Endodermal cell (in vitro differentiated cells): Measurements from ENCODE around the gene FAM24B. TPM values are rescaled to one million over a fixed set of nuclear protein-coding genes. Genes with fewer than 3 reads are reported as not detected.
A peak's percentile ranks its signal among the peaks of the same experiment; 100 is the strongest.

Source experiments
- DNase-seq: peaks from one replicate; pipeline ENCODE4 v3.0.0-alpha.2; 2017
- H3K27ac ChIP-seq: 2 replicates; pipeline ENCODE4 v1.5.1; 2013; ENCODE audit warnings: mild to moderate bottlenecking, low read depth, low read length, moderate library complexity
- H3K27me3 ChIP-seq: 2 replicates; pipeline ENCODE4 v1.6.1; 2013; ENCODE audit warnings: mild to moderate bottlenecking, low read length, moderate library complexity; ENCODE audit not compliant: insufficient read depth, control insufficient read depth, poor library complexity, severe bottlenecking
- H3K36me3 ChIP-seq: 2 replicates; pipeline ENCODE4 v1.7.0; 2013; ENCODE audit warnings: mild to moderate bottlenecking, low read length, moderate library complexity; ENCODE audit not compliant: control insufficient read depth, insufficient read depth
- H3K4me1 ChIP-seq: one replicate; pipeline ENCODE4 v1.7.0; 2013; ENCODE audit warnings: low read length; ENCODE audit not compliant: control insufficient read depth, insufficient read depth
- H3K4me3 ChIP-seq: 2 replicates; pipeline ENCODE4 v1.5.1; 2013; ENCODE audit warnings: mild to moderate bottlenecking, low read length, moderate library complexity
- H3K9ac ChIP-seq: 2 replicates; pipeline ENCODE4 v1.6.1; 2013; ENCODE audit warnings: mild to moderate bottlenecking, low read length, moderate library complexity; ENCODE audit not compliant: poor library complexity, severe bottlenecking; ENCODE audit errors: extremely low read depth
- H3K9me3 ChIP-seq: 2 replicates; pipeline ENCODE4 v1.6.1; 2013; ENCODE audit warnings: mild to moderate bottlenecking, low read length, moderate library complexity; ENCODE audit not compliant: control insufficient read depth
- H3K27ac Mint-ChIP-seq: 2 replicates; pipeline ENCODE4 v1.8.0; 2020; ENCODE audit warnings: mixed read lengths
- H3K27me3 Mint-ChIP-seq: 2 replicates; pipeline ENCODE4 v1.8.0; 2021; ENCODE audit warnings: mild to moderate bottlenecking, mixed read lengths; ENCODE audit not compliant: insufficient read depth
- H3K36me3 Mint-ChIP-seq: 2 replicates; pipeline ENCODE4 v1.8.0; 2020; ENCODE audit warnings: low read depth, mixed read lengths
- H3K4me1 Mint-ChIP-seq: 2 replicates; pipeline ENCODE4 v1.8.0; 2020; ENCODE audit warnings: mixed read lengths
- H3K4me3 Mint-ChIP-seq: 2 replicates; pipeline ENCODE4 v1.8.0; 2020; ENCODE audit warnings: mild to moderate bottlenecking, moderate library complexity, mixed read lengths
- H3K9me3 Mint-ChIP-seq: 2 replicates; pipeline ENCODE4 v1.8.0; 2020; ENCODE audit warnings: mild to moderate bottlenecking, mixed read lengths
- CTCF ChIP-seq: fragments of 200-600 bp; sonication (generic); conservative IDR thresholded peaks from 2 replicates; pipeline ENCODE4 v1.5.0; 2021; ENCODE audit warnings: antibody characterized with exemption, mild to moderate bottlenecking
- WGBS, 2 experiments: methylation state at CpG; one replicate each; pipeline versions ENCODE4 v1.1.5 to v1.1.7; 2013; ENCODE audit warnings: missing lambda C conversion rate in 2 of 2, mixed read lengths in 1 of 2; ENCODE audit not compliant: insufficient coverage in 1 of 2, insufficient read length in 1 of 2; 5-methylcytosine and 5-hydroxymethylcytosine counted together
- total RNA-seq, 2 donors: library from RNA; stranded (reverse); fragmentation: NEBNext Ultra II Directional in 1 of 2; extraction: Animal tissue kit (Norgen Biotek cat#: 25700) in 1 of 2; gene quantifications; 2 replicates in 1 of 2; 3 replicates in 1 of 2; pipeline ENCODE4 v1.2.1, GENCODE V29; 2021

FAM24B gene
- total RNA-seq, 2 donors from 2014 or later, result 2.9 TPM; not detected in 1

GRCh38 chr10:122853665-122854313, 25.6 kb downstream of the FAM24B start:
- no peaks in the 10 kb centered on the region for H3K36me3 ChIP-seq
- Mint-ChIP-seq H3K9me3 (no peaks in the 10 kb centered on the region), H3K27me3 (no peaks in the 10 kb centered on the region), H3K4me1 (peaks cover 37% of the 10 kb centered on the region), H3K36me3 (peaks cover under 1% of the 10 kb centered on the region), H3K27ac (no peak overlapping the region), H3K4me3 (no peak overlapping the region)
- no peak for TF ChIP-seq CTCF
- H3K4me3 ChIP-seq, result no peak overlapping the region
- 90 to 100% methylated on average over 1 of the region's 1 CpG for WGBS, 2 experiments
- no peaks in the 10 kb centered on the region for H3K27me3 ChIP-seq
- no peak overlapping the region for H3K27ac ChIP-seq
- H3K9ac ChIP-seq, result no peak overlapping the region
- DNase-seq, result peak; percentile 19
- H3K4me1 ChIP-seq, result peaks cover 2% of the 10 kb centered on the region
- no peaks in the 10 kb centered on the region for H3K9me3 ChIP-seq

DNA sequence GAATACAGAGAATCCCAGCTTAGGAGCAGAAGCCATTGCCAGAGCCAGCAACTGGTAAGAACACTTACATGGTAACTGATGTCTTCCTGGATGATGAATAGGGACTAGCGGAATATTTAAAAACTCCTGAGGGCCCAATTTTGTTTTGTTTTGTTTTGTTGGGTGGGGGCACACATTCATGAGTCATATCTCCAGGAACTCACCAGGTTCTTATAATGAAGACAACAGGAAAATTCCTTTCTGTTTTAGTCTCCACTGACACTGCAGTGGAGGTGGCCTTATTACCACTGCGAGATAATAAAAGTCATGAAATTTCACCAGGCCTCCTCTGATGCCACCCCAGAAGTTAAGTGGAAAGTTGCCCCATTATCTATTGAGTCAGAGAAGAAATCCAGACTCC, 27.1 kb downstream of the FAM24B start:
- Histone ChIP-seq H3K36me3 (no peaks in the 10 kb centered on the region), H3K27me3 (no peaks in the 10 kb centered on the region), H3K9ac (no peak overlapping the region), H3K27ac (no peak overlapping the region), H3K4me1 (peaks cover 2% of the 10 kb centered on the region), H3K4me3 (no peak overlapping the region), H3K9me3 (no peaks in the 10 kb centered on the region)
- H3K36me3 Mint-ChIP-seq, result no peaks in the 10 kb centered on the region
- no peak for TF ChIP-seq CTCF
- peaks cover 37% of the 10 kb centered on the region for H3K4me1 Mint-ChIP-seq
- H3K27ac Mint-ChIP-seq, result no peak overlapping the region
- no peak overlapping the region for H3K4me3 Mint-ChIP-seq
- H3K9me3 Mint-ChIP-seq, result no peaks in the 10 kb centered on the region
- DNase-seq, result peak; percentile 32
- no peaks in the 10 kb centered on the region for H3K27me3 Mint-ChIP-seq
- WGBS, 2 experiments, result 83 to 100% methylated on average over 1 to 2 of the region's 2 CpGs

DNA sequence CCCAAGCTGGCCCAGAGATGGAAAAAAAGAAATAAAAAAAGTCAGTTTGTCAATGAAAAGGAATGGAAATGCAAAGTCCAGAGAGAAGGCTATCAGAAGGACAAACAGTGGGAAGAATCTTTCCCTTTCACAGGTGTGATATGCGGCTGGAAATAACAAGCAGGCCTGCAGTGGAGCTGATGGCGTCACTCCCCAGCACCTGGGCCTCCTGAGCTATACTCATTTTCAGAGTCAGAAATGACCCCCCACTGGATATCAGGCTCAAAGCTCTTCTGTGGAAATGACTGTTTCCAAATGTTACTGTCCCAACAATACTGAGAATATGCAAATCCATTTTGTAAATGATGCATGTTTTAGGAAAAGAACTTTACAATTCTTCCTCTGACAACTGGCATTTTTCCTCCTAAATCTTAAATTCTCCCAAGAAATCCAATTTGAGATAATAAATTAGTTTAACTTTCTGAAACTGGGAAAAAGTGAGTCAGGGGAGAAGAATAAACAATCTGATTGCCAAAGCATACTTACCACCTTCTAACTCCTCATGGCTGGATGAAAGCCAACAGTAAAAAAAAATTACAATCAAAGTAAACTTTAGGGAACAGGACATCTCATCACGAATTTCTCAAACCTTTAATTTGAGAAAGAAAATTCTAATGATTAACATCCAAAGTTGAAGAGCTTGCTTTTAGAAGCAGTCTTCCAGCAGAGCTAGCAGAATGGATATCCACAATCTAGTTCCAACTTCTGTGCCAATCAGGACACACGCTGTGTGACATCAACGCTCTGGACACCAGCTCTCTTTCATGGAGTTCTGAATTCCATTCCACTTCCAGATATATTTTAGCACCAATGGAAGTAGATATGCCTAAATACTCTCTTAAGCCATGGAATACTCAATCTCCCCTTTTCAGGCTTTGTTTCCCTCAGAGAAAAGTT, 28.4 kb downstream of the FAM24B start:
- Mint-ChIP-seq H3K27me3 (no peaks in the 10 kb centered on the region), H3K9me3 (no peaks in the 10 kb centered on the region), H3K27ac (no peak overlapping the region), H3K36me3 (no peaks in the 10 kb centered on the region), H3K4me1 (peaks cover 35% of the 10 kb centered on the region), H3K4me3 (no peak overlapping the region)
- Histone ChIP-seq H3K4me3 (no peak overlapping the region), H3K9me3 (no peaks in the 10 kb centered on the region), H3K27me3 (no peaks in the 10 kb centered on the region), H3K36me3 (no peaks in the 10 kb centered on the region), H3K27ac (no peak overlapping the region), H3K4me1 (peaks cover 2% of the 10 kb centered on the region), H3K9ac (no peak overlapping the region)
- WGBS, 2 experiments, result 86 to 88% methylated on average over 4 to 5 of the region's 5 CpGs
- no peak for DNase-seq
- no peak for TF ChIP-seq CTCF
